Kidney (tissue), 14 donors: ENCODE results near the gene DEFB132. TPM values are rescaled to one million over a fixed set of nuclear protein-coding genes. Genes with fewer than 3 reads are reported as not detected.
"Not testable (repeated sequence)": the region's sequence is repeated elsewhere in the genome, so short reads cannot be mapped to it uniquely, and the experiment has no call there.

Source experiments
- DNase-seq, 5 donors: peaks; one replicate each; pipeline ENCODE4 v3.0.0-alpha.2; 2013 to 2020
- FAIRE-seq: peaks from 2 replicates; lab custom pipeline; 2012; peaks lifted over from hg19 to GRCh38; lab: Jason Lieb, UNC
- H3K27ac ChIP-seq, 2 donors: one replicate each; pipeline ENCODE4 v1.7.0; 2013; ENCODE audit warnings: low read depth in 2 of 2, low read length in 2 of 2, inconsistent platforms in 1 of 2
- H3K27me3 ChIP-seq: one replicate; pipeline ENCODE4 v1.7.1; 2013; ENCODE audit warnings: low read length, inconsistent platforms; ENCODE audit not compliant: control insufficient read depth, insufficient read depth
- H3K36me3 ChIP-seq, 3 donors: one replicate each; pipeline versions ENCODE4 v1.7.0 to v1.7.1; 2013; ENCODE audit warnings: low read length in 3 of 3, control low read depth in 1 of 3, inconsistent platforms in 1 of 3; ENCODE audit not compliant: insufficient read depth in 3 of 3, control insufficient read depth in 2 of 3
- H3K4me1 ChIP-seq, 3 donors: one replicate each; pipeline versions ENCODE4 v1.7.0 to v1.7.1; 2013; ENCODE audit warnings: low read length in 3 of 3, inconsistent platforms in 1 of 3, low read depth in 1 of 3; ENCODE audit not compliant: control insufficient read depth in 2 of 3, insufficient read depth in 2 of 3
- H3K4me3 ChIP-seq, 3 donors: one replicate each; pipeline versions ENCODE4 v1.7.0 to v1.8.1; 2013; ENCODE audit warnings: low read length in 3 of 3, control low read depth in 1 of 3, inconsistent platforms in 1 of 3
- H3K9ac ChIP-seq, 3 donors: one replicate each; pipeline versions ENCODE4 v1.7.0 to v1.7.1; 2013; ENCODE audit warnings: low read length in 3 of 3, control low read depth in 1 of 3, inconsistent platforms in 1 of 3
- H3K9me3 ChIP-seq, 3 donors: one replicate each; pipeline versions ENCODE4 v1.7.0 to v1.7.1; 2013; ENCODE audit warnings: low read length in 3 of 3, control low read depth in 1 of 3, inconsistent platforms in 1 of 3; ENCODE audit not compliant: control insufficient read depth in 2 of 3, insufficient read depth in 1 of 3
- intact Hi-C: fragments of 100-400 bp; cut with DNase I; formaldehyde crosslinking; loops from one replicate; pipeline ENCODE4 v1.11.1; 2022
- polyA plus RNA-seq: library from polyadenylated mRNA; stranded (reverse); fragments of 350-450 nt; fragmentation: Illumina TruSeq; extraction: RNeasy Lipid Tissue Mini Kit (QIAGEN cat#74804); gene quantifications from one replicate; pipeline ENCODE4 v1.2.3, GENCODE V29; 2014; ENCODE audit warnings: low read depth, low replicate concordance; ENCODE audit not compliant: insufficient read depth
- total RNA-seq: library from RNA; stranded (reverse); fragmentation: NEBNext Ultra II Directional; extraction: Animal tissue kit (Norgen Biotek cat#: 25700); gene quantifications from one replicate; pipeline ENCODE4 v1.2.1, GENCODE V29; 2021
- TF ChIP-seq, protein P1 (sequence below): IDR thresholded peaks from 3 replicates; pipeline ENCODE4 v1.5.1; 2012; ENCODE audit warnings: mild to moderate bottlenecking, moderate library complexity, borderline replicate concordance; ENCODE audit not compliant: insufficient read depth; ENCODE audit errors: extremely low read depth
- donor health status: control.
- donor health status: control.
- donor health status: control.
- donor health status: control.
- donor health status: control.
- donor health status: DM: yes; HTN: yes; CAD: no.
- donor health status: Normal renal cell carcinoma (clear cell type).

Gene DEFB132
- total and polyA plus RNA-seq, 2 donors from 2014 or later, result 0.24 TPM; not detected in 1

GRCh38 chr20:251354-251753 is 6.2 kb upstream of the DEFB132 start:
- Histone ChIP-seq H3K4me3 (no peak overlapping the region), H3K27ac (no peak overlapping the region), H3K9ac (no peak overlapping the region), H3K4me1 (no peaks in the 10 kb centered on the region), H3K27me3 (no peaks in the 10 kb centered on the region), H3K36me3 (no peaks in the 10 kb centered on the region), H3K9me3 (peaks cover 0 to 4% (median 0%) of the 10 kb centered on the region in 3 donors)
- FAIRE-seq (no peak), DNase-seq (no peak)
- intact Hi-C loops, result no loop called here
- TF ChIP-seq, protein P1, sequence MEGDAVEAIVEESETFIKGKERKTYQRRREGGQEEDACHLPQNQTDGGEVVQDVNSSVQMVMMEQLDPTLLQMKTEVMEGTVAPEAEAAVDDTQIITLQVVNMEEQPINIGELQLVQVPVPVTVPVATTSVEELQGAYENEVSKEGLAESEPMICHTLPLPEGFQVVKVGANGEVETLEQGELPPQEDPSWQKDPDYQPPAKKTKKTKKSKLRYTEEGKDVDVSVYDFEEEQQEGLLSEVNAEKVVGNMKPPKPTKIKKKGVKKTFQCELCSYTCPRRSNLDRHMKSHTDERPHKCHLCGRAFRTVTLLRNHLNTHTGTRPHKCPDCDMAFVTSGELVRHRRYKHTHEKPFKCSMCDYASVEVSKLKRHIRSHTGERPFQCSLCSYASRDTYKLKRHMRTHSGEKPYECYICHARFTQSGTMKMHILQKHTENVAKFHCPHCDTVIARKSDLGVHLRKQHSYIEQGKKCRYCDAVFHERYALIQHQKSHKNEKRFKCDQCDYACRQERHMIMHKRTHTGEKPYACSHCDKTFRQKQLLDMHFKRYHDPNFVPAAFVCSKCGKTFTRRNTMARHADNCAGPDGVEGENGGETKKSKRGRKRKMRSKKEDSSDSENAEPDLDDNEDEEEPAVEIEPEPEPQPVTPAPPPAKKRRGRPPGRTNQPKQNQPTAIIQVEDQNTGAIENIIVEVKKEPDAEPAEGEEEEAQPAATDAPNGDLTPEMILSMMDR, result no peak

DNA sequence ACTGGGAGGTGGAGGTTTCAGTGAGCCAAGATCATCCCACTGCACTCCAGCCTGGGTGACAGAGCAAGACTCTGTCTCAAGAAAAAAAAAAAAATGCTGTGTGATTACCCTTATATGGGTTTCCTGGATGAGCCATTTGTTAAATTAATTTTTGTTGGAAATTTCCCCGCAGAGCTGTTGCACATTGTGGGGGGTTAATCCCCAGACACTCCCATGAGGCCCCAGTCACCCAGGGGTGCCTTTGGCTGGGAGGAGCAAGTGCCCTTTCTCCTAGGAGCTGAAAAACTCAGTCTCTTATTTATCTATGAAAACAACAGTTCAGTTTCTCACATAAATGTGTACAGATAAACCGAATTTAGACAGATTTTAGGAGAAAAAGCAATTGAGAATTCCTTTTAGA is 4.7 kb upstream of the DEFB132 start:
- Histone ChIP-seq H3K27me3 (no peaks in the 10 kb centered on the region), H3K9ac (no peak overlapping the region), H3K4me1 (no peaks in the 10 kb centered on the region), H3K4me3 (no peak overlapping the region), H3K9me3 (no peaks in the 10 kb centered on the region), H3K27ac (no peak overlapping the region), H3K36me3 (no peaks in the 10 kb centered on the region)
- DNase-seq (no peak), FAIRE-seq (no peak)
- TF ChIP-seq, protein P1, result no peak
- intact Hi-C loops, result no loop called here

DNA sequence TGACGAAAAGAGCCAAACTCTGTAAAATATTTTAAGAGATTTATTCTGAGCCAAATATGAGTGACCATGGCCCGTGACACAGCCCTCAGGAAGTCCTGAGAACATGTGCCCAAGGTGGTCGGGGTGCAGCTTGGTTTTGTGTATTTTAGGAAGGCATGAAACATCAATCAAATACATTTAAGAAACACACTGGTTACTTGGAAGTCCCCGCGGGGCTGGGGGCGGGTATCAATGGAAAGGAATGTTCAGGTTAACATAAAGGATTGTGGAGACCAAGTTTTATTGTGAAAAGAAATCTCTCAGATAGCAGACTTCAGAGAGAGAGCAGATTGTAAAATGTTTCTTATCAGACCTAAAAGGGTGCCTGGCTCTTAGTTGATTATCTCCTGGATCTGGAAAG is 4.1 kb upstream of the DEFB132 start:
- H3K27me3 ChIP-seq, H3K27ac ChIP-seq, H3K4me3 ChIP-seq, H3K9ac ChIP-seq, FAIRE-seq, intact Hi-C loops, H3K36me3 ChIP-seq, DNase-seq, H3K9me3 ChIP-seq, H3K4me1 ChIP-seq: not testable (repeated sequence)

GRCh38 chr20:258269-258858 is 840 bp downstream of the DEFB132 start:
- H3K9ac ChIP-seq, result no peak overlapping the region
- TF ChIP-seq, protein P1, result no peak
- intact Hi-C loops, result no loop called here
- H3K36me3 ChIP-seq, result no peaks in the 10 kb centered on the region
- H3K4me3 ChIP-seq, result no peak overlapping the region
- no peaks in the 10 kb centered on the region for H3K4me1 ChIP-seq
- FAIRE-seq, result no peak
- no peaks in the 10 kb centered on the region for H3K9me3 ChIP-seq
- H3K27me3 ChIP-seq, result no peaks in the 10 kb centered on the region
- no peak for DNase-seq
- H3K27ac ChIP-seq, result no peak overlapping the region
